Activated CD8-positive, alpha-beta T cell treated with anti-CD3 and anti-CD28 coated beads for 36 hours (primary cell): ENCODE results near the gene TAGLN2. TPM values are rescaled to one million over a fixed set of nuclear protein-coding genes. Genes with fewer than 3 reads are reported as not detected.

Experiments used
- ATAC-seq: fragments of 200-7000 bp; cut with Tn5 transposase; one replicate; pipeline ENCODE4 v1.10.0; 2021; ENCODE audit warnings: mild to moderate bottlenecking, moderate library complexity
- CTCF ChIA-PET: fragments of 350-600 bp; sonication (Branson Sonifier 250); formaldehyde crosslinking; loops from one replicate; lab custom pipeline; 2021; ENCODE audit warnings: antibody characterized with exemption; lab: Charles Lee
- POLR2A ChIA-PET: fragments of 350-600 bp; sonication (Branson Sonifier 250); formaldehyde crosslinking; loops from one replicate; lab custom pipeline; 2021; ENCODE audit warnings: antibody characterized with exemption; lab: Charles Lee
- DNase-seq: peaks from one replicate; pipeline ENCODE4 v3.0.0-alpha.2; 2020
- H3K27ac Mint-ChIP-seq: one replicate; pipeline ENCODE4 v1.8.0; 2021; ENCODE audit warnings: mild to moderate bottlenecking, mixed read lengths
- H3K27me3 Mint-ChIP-seq: one replicate; pipeline ENCODE4 v1.8.0; 2021; ENCODE audit warnings: mixed read lengths
- H3K36me3 Mint-ChIP-seq: one replicate; pipeline ENCODE4 v1.8.0; 2021; ENCODE audit warnings: low read depth, mixed read lengths
- H3K4me1 Mint-ChIP-seq: one replicate; pipeline ENCODE4 v1.8.0; 2021; ENCODE audit warnings: low read depth, mixed read lengths
- H3K4me3 Mint-ChIP-seq: one replicate; pipeline ENCODE4 v1.8.0; 2021; ENCODE audit warnings: mild to moderate bottlenecking, moderate library complexity, mixed read lengths
- H3K9me3 Mint-ChIP-seq: one replicate; pipeline ENCODE4 v1.8.0; 2021; ENCODE audit warnings: mixed read lengths
- intact Hi-C: fragments of 100-400 bp; cut with micrococcal nuclease; formaldehyde crosslinking; loops from one replicate; pipeline ENCODE4 v1.10.0; 2022
- total RNA-seq, 2 experiments: library from RNA; stranded (reverse); gene quantifications; one replicate each; pipeline ENCODE4 v1.2.3, GENCODE V29; 2021
- TF ChIP-seq, protein P1 (sequence below): fragments of 200-600 bp; IDR thresholded peaks from one replicate; pipeline ENCODE4 v1.8.0; 2022; ENCODE audit warnings: antibody characterized with exemption, mild to moderate bottlenecking

Gene TAGLN2
- total RNA-seq, 2 experiments from 2014 or later, result 475 to 482 TPM

DNA sequence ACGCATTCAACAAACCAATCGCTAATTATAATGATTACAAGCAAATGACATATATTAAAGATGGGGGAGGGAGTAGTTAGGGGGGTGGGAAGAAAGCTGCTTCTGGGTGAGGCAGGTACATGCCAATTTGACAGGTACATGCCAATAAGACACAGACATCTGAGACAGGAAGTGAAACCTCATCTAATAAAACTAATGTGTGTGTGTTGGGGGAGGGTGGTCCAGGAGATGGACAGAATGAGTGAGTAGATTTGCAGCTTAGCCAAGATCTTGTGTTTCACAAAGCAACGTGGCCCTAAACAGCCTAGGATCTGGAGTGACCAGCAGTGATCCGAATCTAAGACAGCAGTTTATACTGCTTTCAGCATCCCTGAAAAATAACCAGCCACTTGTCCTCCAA is 36.1 kb downstream of the TAGLN2 start:
- POLR2A ChIA-PET, result interaction anchor here (1.6 kb wide), 2 partner anchors 36 to 101 kb away, joined by 3 to 4 read pairs; partner anchors contain the start of gene TAGLN2

DNA sequence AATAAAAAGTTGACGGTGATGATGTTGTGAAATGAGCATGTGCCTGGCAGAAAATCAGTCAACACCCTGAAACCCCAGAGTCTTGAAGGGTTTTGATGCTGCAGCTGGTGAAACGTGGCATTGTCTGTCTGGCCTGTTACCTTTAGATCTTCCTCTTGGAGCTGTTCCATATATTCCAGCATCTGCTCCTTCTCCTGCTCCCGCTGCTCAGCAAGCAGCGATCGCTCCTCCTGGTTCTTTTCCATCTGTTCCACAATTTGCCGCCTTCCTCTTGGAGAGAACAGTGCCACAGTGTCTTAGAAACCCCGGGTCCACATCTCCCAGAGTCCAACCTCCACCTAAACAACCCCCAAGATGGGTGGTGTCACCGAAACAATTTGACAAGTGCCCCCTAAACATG is 41.0 kb downstream of the TAGLN2 start:
- H3K36me3 Mint-ChIP-seq, result no peaks in the 10 kb centered on the region
- ChIA-PET CTCF (interaction anchor here (2.1 to 14.1 kb wide), 3 partner anchors 84 to 123 kb away, joined by 7 to 482 read pairs (median 8); partner anchors contain the start of genes DUSP23 and FCRL6), POLR2A (no interaction called here)
- no peak overlapping the region for H3K4me3 Mint-ChIP-seq
- H3K4me1 Mint-ChIP-seq, result peaks cover 2% of the 10 kb centered on the region
- H3K27me3 Mint-ChIP-seq, result no peaks in the 10 kb centered on the region
- ATAC-seq, result no peak
- intact Hi-C loops, result no loop called here
- no peak for DNase-seq
- H3K27ac Mint-ChIP-seq, result no peak overlapping the region
- H3K9me3 Mint-ChIP-seq, result no peaks in the 10 kb centered on the region
- TF ChIP-seq, protein P1, sequence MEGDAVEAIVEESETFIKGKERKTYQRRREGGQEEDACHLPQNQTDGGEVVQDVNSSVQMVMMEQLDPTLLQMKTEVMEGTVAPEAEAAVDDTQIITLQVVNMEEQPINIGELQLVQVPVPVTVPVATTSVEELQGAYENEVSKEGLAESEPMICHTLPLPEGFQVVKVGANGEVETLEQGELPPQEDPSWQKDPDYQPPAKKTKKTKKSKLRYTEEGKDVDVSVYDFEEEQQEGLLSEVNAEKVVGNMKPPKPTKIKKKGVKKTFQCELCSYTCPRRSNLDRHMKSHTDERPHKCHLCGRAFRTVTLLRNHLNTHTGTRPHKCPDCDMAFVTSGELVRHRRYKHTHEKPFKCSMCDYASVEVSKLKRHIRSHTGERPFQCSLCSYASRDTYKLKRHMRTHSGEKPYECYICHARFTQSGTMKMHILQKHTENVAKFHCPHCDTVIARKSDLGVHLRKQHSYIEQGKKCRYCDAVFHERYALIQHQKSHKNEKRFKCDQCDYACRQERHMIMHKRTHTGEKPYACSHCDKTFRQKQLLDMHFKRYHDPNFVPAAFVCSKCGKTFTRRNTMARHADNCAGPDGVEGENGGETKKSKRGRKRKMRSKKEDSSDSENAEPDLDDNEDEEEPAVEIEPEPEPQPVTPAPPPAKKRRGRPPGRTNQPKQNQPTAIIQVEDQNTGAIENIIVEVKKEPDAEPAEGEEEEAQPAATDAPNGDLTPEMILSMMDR, result no peak

More for the DNA sequence above, 36.1 kb downstream of the TAGLN2 start:
- Mint-ChIP-seq H3K9me3 (no peaks in the 10 kb centered on the region), H3K36me3 (no peaks in the 10 kb centered on the region), H3K27ac (no peak overlapping the region), H3K4me1 (peaks cover 14% of the 10 kb centered on the region), H3K4me3 (no peak overlapping the region), H3K27me3 (no peaks in the 10 kb centered on the region)
- DNase-seq, result no peak
- intact Hi-C loops, result no loop called here
- no peak for ATAC-seq
- CTCF ChIA-PET, result interaction anchor here (0.9 to 14.1 kb wide), 7 partner anchors 9 to 117 kb away, joined by 3 to 482 read pairs (median 47); partner anchors contain the start of genes CFAP45, DUSP23 and FCRL6
- TF ChIP-seq, protein P1, result no peak

DNA sequence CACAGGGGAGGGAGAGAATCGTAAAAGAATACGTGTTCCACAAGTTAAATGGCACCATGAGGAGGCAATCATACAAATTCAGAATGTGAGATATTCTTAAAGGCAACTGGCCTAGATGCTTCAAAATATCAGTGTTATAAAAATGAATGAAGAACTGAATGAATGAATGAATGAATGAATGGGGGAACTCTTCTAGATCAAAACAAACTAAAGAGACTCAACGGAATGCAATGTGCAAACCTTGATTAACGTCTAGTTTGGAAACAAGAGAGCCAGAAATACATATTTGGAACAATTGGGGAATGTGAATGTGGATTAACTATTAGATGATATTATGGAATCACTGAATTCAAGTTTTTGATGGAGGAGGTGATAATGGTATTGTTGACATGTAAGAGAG is 42.2 kb downstream of the TAGLN2 start:
- ATAC-seq (no peak), DNase-seq (no peak)
- POLR2A ChIA-PET, result no interaction called here
- Mint-ChIP-seq H3K27me3 (no peaks in the 10 kb centered on the region), H3K36me3 (no peaks in the 10 kb centered on the region), H3K4me1 (no peaks in the 10 kb centered on the region), H3K9me3 (no peaks in the 10 kb centered on the region), H3K4me3 (no peak overlapping the region), H3K27ac (no peak overlapping the region)
- CTCF ChIA-PET, result interaction anchor here (5.7 to 14.1 kb wide), 2 partner anchors 8 to 83 kb away, joined by 47 to 482 read pairs; partner anchors contain the start of gene FCRL6
- intact Hi-C loops, result no loop called here
- TF ChIP-seq, protein P1, result no peak

DNA sequence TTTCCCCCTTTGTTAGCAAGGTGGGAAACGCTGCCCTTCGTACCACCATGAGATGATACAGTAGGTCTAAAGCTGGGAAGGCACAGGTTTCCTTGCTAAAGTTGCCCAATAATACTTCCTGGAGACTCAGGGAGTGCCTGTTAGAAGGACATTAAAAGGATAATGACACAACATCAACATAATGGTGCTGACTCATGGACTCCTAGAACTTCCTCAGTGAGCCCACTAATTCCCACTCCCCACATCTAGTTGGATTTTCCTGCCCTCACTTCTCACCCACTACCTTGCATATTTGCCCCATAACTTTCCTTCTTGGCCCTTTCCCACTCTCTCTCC is 42.8 kb downstream of the TAGLN2 start:
- CTCF ChIA-PET, result interaction anchor here (0.7 to 5.7 kb wide), 2 partner anchors 9 to 83 kb away, joined by 3 to 47 read pairs; no protein-coding TSS in a partner anchor
- no peaks in the 10 kb centered on the region for H3K27me3 Mint-ChIP-seq
- no peaks in the 10 kb centered on the region for H3K36me3 Mint-ChIP-seq
- ATAC-seq, result no peak
- H3K9me3 Mint-ChIP-seq, result no peaks in the 10 kb centered on the region
- no peaks in the 10 kb centered on the region for H3K4me1 Mint-ChIP-seq
- POLR2A ChIA-PET, result no interaction called here
- TF ChIP-seq, protein P1, result no peak
- DNase-seq, result no peak
- intact Hi-C loops, result no loop called here
- no peak overlapping the region for H3K4me3 Mint-ChIP-seq
- no peak overlapping the region for H3K27ac Mint-ChIP-seq

DNA sequence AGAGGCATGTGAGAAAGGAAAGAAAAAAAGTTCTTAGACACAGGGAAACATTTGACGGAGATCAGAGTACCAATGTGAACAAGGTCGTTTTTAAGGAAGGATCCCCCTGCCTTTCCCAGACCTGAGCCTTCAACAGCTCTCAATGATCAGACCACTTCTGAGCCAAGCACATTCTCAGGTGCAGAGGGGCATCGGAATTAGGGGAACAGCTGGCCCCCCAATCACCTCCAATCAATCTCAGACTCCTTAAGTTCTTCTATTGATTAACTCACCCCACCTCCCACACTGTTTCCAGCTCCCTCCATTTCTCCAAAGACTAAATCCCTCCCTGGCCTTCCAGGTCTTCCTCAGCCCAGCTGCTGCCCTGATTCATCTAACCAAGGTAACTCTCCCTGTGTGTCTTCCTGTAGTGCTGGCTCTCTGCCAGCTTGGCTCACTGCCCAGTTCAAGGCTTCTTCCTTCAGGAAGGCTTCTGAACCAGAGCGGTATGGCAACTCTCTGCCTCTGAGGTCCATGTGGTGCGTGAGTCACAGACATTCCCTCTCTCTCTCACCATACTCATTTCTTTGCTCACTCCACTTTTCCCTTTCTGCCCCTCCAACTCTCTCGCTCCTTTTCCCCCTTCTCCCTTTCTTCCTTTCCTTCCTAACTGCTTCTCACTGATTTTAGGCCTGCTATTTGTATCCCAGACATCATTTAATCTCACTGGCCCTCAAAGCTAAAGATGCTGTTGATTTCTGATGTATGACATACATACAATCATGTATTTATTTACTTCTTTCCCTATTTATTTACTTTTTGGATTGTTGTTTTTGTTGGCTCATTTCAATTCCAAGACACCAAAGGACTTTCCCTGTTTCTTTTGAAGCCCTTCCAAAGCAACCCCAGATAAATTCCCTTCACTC is 43.4 kb downstream of the TAGLN2 start:
- intact Hi-C loops, result no loop called here
- no peak for ATAC-seq
- POLR2A ChIA-PET, result no interaction called here

More for the DNA sequence above, 43.4 kb downstream of the TAGLN2 start:
- TF ChIP-seq, protein P1, result no peak
- Mint-ChIP-seq H3K9me3 (no peaks in the 10 kb centered on the region), H3K4me3 (no peak overlapping the region), H3K36me3 (no peaks in the 10 kb centered on the region), H3K27ac (no peak overlapping the region), H3K4me1 (no peaks in the 10 kb centered on the region), H3K27me3 (no peaks in the 10 kb centered on the region)
- CTCF ChIA-PET, result interaction anchor here (0.7 to 5.7 kb wide), 2 partner anchors 10 to 83 kb away, joined by 3 to 47 read pairs; no protein-coding TSS in a partner anchor
- DNase-seq, result peak; percentile 25
